Loucy (cell line): ENCODE data around the gene MAST4.

Experiments
- H2AFZ ChIP-seq: fragments of 200-600 bp; sonication (generic); 2 replicates; pipeline ENCODE4 v1.6.0; 2016; ENCODE audit warnings: antibody characterized with exemption, mild to moderate bottlenecking, low read length, moderate library complexity
- H3F3A ChIP-seq: fragments of 200-600 bp; 2 replicates; pipeline ENCODE4 v1.6.0; 2016; ENCODE audit warnings: antibody characterized with exemption, low read depth, mild to moderate bottlenecking
- H3K27me3 ChIP-seq: fragments of 200-600 bp; sonication (generic); 2 replicates; pipeline ENCODE4 v1.6.1; 2014; ENCODE audit warnings: low read length, mild to moderate bottlenecking; ENCODE audit not compliant: insufficient read depth, poor library complexity, severe bottlenecking
- H3K36me3 ChIP-seq: fragments of 200-600 bp; sonication (generic); 2 replicates; pipeline ENCODE4 v1.6.1; 2016; ENCODE audit warnings: low read length; ENCODE audit not compliant: insufficient read depth
- H3K4me1 ChIP-seq: fragments of 200-600 bp; sonication (generic); 2 replicates; pipeline ENCODE4 v1.5.1; 2014; ENCODE audit warnings: low read length, mild to moderate bottlenecking; ENCODE audit not compliant: insufficient read depth, poor library complexity, severe bottlenecking
- H3K4me2 ChIP-seq: fragments of 200-600 bp; sonication (generic); 2 replicates; pipeline ENCODE4 v1.6.0; 2014; ENCODE audit warnings: antibody characterized with exemption, low read length, low read depth, mild to moderate bottlenecking; ENCODE audit not compliant: poor library complexity, severe bottlenecking
- H3K4me3 ChIP-seq: fragments of 200-600 bp; sonication (generic); 2 replicates; pipeline ENCODE4 v1.5.1; 2014; ENCODE audit warnings: low read length, mild to moderate bottlenecking, mixed read lengths; ENCODE audit not compliant: poor library complexity, severe bottlenecking
- H3K79me2 ChIP-seq: fragments of 200-600 bp; sonication (generic); 2 replicates; pipeline ENCODE4 v1.6.1; 2014; ENCODE audit warnings: low read length; ENCODE audit not compliant: insufficient read depth
- H3K9ac ChIP-seq: fragments of 200-600 bp; sonication (generic); 2 replicates; pipeline ENCODE4 v1.6.0; 2014; ENCODE audit warnings: mild to moderate bottlenecking, low read depth, low read length, moderate library complexity; ENCODE audit not compliant: poor library complexity, severe bottlenecking
- H3K9me2 ChIP-seq: fragments of 200-600 bp; sonication (generic); replicated peaks from 2 replicates; pipeline ENCODE4 v1.6.1; 2016; ENCODE audit warnings: low read depth, low read length, mixed read lengths
- H3K9me3 ChIP-seq: fragments of 200-600 bp; sonication (generic); 2 replicates; pipeline ENCODE4 v1.6.1; 2014; ENCODE audit warnings: mild to moderate bottlenecking, antibody characterized with exemption, low read length, low read depth; ENCODE audit not compliant: insufficient read depth
- H4K20me1 ChIP-seq: fragments of 200-600 bp; sonication (generic); 2 replicates; pipeline ENCODE4 v1.6.0; 2014; ENCODE audit warnings: antibody characterized with exemption, low read length, mild to moderate bottlenecking; ENCODE audit not compliant: insufficient read depth, poor library complexity, severe bottlenecking
- EZH2phosphoT487 ChIP-seq: fragments of 200-600 bp; IDR thresholded peaks from 2 replicates; pipeline ENCODE4 v1.6.1; 2018; ENCODE audit warnings: antibody characterized with exemption, mild to moderate bottlenecking, moderate library complexity, borderline replicate concordance
- TF ChIP-seq, protein P1 (sequence below): fragments of 200-600 bp; sonication (generic); conservative IDR thresholded peaks from 2 replicates; pipeline ENCODE4 v1.5.1; 2014; ENCODE audit warnings: mild to moderate bottlenecking, antibody characterized with exemption, low read length

MAST4 gene

DNA sequence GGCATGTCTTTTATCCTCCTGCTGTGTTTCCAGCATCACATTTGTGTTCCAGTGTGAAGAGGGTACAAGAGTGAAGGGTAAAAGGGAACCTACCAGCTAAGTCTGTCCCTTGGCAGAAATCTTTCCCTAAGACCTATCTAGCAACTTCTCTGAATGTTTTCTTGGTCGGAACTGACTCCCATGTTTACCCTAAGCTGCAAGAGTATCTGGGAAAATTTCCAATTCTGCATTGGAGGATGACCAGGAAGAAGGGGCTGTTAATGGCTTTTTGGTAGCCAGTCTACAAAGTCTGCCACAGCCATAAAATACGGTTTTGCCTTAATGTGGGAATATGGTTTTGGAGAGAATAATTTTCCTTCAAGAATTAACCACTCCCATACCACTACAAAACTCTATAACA lies 75.1 kb downstream of the MAST4 start:
- H3F3A ChIP-seq = no peaks in the 10 kb centered on the region
- TF ChIP-seq, protein P1, sequence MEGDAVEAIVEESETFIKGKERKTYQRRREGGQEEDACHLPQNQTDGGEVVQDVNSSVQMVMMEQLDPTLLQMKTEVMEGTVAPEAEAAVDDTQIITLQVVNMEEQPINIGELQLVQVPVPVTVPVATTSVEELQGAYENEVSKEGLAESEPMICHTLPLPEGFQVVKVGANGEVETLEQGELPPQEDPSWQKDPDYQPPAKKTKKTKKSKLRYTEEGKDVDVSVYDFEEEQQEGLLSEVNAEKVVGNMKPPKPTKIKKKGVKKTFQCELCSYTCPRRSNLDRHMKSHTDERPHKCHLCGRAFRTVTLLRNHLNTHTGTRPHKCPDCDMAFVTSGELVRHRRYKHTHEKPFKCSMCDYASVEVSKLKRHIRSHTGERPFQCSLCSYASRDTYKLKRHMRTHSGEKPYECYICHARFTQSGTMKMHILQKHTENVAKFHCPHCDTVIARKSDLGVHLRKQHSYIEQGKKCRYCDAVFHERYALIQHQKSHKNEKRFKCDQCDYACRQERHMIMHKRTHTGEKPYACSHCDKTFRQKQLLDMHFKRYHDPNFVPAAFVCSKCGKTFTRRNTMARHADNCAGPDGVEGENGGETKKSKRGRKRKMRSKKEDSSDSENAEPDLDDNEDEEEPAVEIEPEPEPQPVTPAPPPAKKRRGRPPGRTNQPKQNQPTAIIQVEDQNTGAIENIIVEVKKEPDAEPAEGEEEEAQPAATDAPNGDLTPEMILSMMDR = no peak
- no peak for TF ChIP-seq EZH2phosphoT487
- H4K20me1 ChIP-seq = no peaks in the 10 kb centered on the region
- no peak overlapping the region for H2AFZ ChIP-seq
- H3K4me1 ChIP-seq = no peaks in the 10 kb centered on the region
- no peak overlapping the region for H3K4me3 ChIP-seq
- no peaks in the 10 kb centered on the region for H3K9me2 ChIP-seq
- no peaks in the 10 kb centered on the region for H3K36me3 ChIP-seq
- no peaks in the 10 kb centered on the region for H3K79me2 ChIP-seq
- H3K4me2 ChIP-seq = no peak overlapping the region
- no peaks in the 10 kb centered on the region for H3K27me3 ChIP-seq
- H3K9me3 ChIP-seq = no peaks in the 10 kb centered on the region
- H3K9ac ChIP-seq = no peak overlapping the region

- Histone ChIP-seq H4K20me1 (no peaks in the 10 kb centered on the region), H3K9me2 (no peaks in the 10 kb centered on the region), H3K4me3 (no peak overlapping the region), H3F3A (no peaks in the 10 kb centered on the region), H3K79me2 (no peaks in the 10 kb centered on the region), H3K4me1 (no peaks in the 10 kb centered on the region), H2AFZ (no peak overlapping the region), H3K9ac (no peak overlapping the region), H3K9me3 (no peaks in the 10 kb centered on the region), H3K27me3 (no peaks in the 10 kb centered on the region), H3K4me2 (no peak overlapping the region), H3K36me3 (no peaks in the 10 kb centered on the region)
- TF ChIP-seq EZH2phosphoT487 = no peak
- TF ChIP-seq, protein P1 = no peak
Observed at GRCh38 chr5:66674802-66675201, 78.6 kb downstream of the MAST4 start.

DNA sequence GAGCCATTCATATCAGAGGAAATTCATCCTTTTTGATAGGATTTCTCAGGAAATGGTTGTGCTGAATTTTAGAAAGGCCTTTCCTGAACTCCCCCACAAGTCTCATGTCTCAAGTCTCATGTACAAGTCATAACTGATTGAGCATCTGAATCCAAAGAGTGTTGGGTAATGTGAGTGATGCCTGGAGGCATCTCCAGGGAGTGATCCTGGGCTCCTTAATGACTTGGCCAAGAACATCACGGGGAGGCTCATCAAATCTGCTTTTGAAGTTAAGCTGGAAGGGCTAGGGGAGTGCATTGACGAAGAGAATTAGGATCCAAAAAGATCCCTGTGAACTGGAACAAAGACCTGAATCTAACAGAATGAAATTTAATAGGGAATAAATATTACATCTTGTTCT lies 79.2 kb downstream of the MAST4 start:
- TF ChIP-seq EZH2phosphoT487 = no peak
- TF ChIP-seq, protein P1 = no peak
- Histone ChIP-seq H3K9me2 (no peaks in the 10 kb centered on the region), H3K9me3 (no peaks in the 10 kb centered on the region), H3K9ac (no peak overlapping the region), H3K36me3 (no peaks in the 10 kb centered on the region), H3K4me2 (no peak overlapping the region), H2AFZ (no peak overlapping the region), H3F3A (no peaks in the 10 kb centered on the region), H4K20me1 (no peaks in the 10 kb centered on the region), H3K27me3 (no peaks in the 10 kb centered on the region), H3K4me3 (no peak overlapping the region), H3K79me2 (no peaks in the 10 kb centered on the region), H3K4me1 (no peaks in the 10 kb centered on the region)
